Measurements from ENCODE around the gene DHODH. TPM values are rescaled to one million over a fixed set of nuclear protein-coding genes. Genes with fewer than 3 reads are reported as not detected.
A peak's percentile ranks its signal among the peaks of the same experiment; 100 is the strongest.

DHODH gene
- total and polyA plus RNA-seq, 2 of the 13 experiments (the other 11 are each of a cell fraction or from before 2014, with no cell fraction given), result 10.7 to 16.4 TPM

DNA sequence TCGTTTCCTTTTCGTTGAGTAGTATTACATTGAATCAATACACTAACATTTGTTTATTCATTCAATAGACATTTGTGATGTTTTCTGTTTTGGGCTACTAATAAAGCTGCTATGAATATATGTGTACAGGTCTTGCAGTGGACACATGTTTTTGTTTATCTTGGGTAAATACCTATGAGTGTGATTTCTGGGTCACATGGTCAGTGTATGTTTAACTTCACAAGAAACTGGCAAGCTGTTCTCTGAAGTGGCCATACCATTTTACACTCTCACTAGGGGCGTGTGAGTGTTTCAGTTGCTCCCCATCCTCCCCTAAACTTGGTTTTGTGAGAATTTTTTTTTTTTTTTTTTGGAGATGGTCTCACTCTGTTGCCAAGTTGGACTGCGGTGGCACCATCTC is 43.3 kb upstream of the DHODH start:
- WGBS (ENCODE audit: low lambda C conversion rate), result 40% methylated on average over 4 of the region's 4 CpGs
- no peaks in the 10 kb centered on the region; a peak in 1 of 5 replicates for H3K27me3 ChIP-seq (ENCODE audit: control insufficient read depth in 1 of 2, insufficient read depth in 2 of 2, low read length in 2 of 2)
- 0 out of 2 replicates have a peak overlapping the region, but pooled peaks have one; percentile 18 for H3K4me2 ChIP-seq (ENCODE audit: low read depth, low read length)
- no peak overlapping the region for H2AFZ ChIP-seq (ENCODE audit: low read length)
- ChIA-PET POLR2A (interaction anchor here (0.9 kb wide), 1 partner anchor 9 kb away, joined by 3 read pairs; no protein-coding TSS in a partner anchor), CTCF (ENCODE audit: low intra/inter-chr PET ratio, low total read pairs) (no interaction called here)
- no peak overlapping the region for H3K27ac ChIP-seq (ENCODE audit: extremely low read length, insufficient read depth, low read length)
- H3K9me3 ChIP-seq (ENCODE audit: low read length), result no peaks in the 10 kb centered on the region
- intact Hi-C loops (cut with micrococcal nuclease; ENCODE audit: unreplicated experiment), result no loop called here
- ATAC-seq, result peak; percentile 42; the same call in 2 of the 3 replicates
- BruUV-seq (replicated peaks), result no TSS peak
- H3K4me3 ChIP-seq (replicated peaks in 1 of 3; ENCODE audit: insufficient read depth in 1 of 3, low read depth in 2 of 3, low read length in 3 of 3), result no peak overlapping the region
- peak; percentile 24 for DNase-seq (ENCODE audit: low spot score)
- no peaks in the 10 kb centered on the region for H4K20me1 ChIP-seq (ENCODE audit: insufficient read depth, low read length)
- no peaks in the 10 kb centered on the region for H3K79me2 ChIP-seq (ENCODE audit: insufficient read depth, low read length)
- in situ Hi-C loops (cut with HindIII; ENCODE audit: extremely low pct_ligation_motif_present, low pct_unique_long_range_greater_than_20kb), result no loop called here
- no peak overlapping the region for H3K9ac ChIP-seq (ENCODE audit: insufficient read depth, low read depth, low read length)
- no peak for FAIRE-seq
- peaks cover 48% of the 10 kb centered on the region for H3K4me1 ChIP-seq (ENCODE audit: insufficient read depth, low read length)
- no peaks in the 10 kb centered on the region for H3K36me3 ChIP-seq (replicated peaks in 1 of 2; ENCODE audit: control insufficient read depth in 1 of 2, insufficient read depth in 2 of 2, low read length in 2 of 2)
- TF ChIP-seq ZSCAN30 (CRISPR knock-in tag; IDR thresholded peaks at IDR 0.05) (no peak), ASH2L (IDR thresholded peaks at IDR 0.05; ENCODE audit: insufficient read length, low read depth, low read length) (no peak), ZNF530 (CRISPR knock-in tag; IDR thresholded peaks at IDR 0.05; ENCODE audit: low read depth) (no peak), GATAD2A (CRISPR knock-in tag; IDR thresholded peaks at IDR 0.05) (0 out of 2 replicates have a peak, but pooled peaks have one; percentile 10), FOXP1 (IDR thresholded peaks at IDR 0.05) (peak; percentile 78), FOXP1 (CRISPR knock-in tag; IDR thresholded peaks at IDR 0.05) (peak; percentile 89), DNMT3B (CRISPR knock-in tag; conservative IDR thresholded peaks at IDR 0.05) (no peak), FOXO1 (CRISPR knock-in tag; IDR thresholded peaks at IDR 0.05) (no peak), FOXA1 (IDR thresholded peaks at IDR 0.05) (peak; percentile 42; the same call in 1 of the 2 replicates), FOXA1 (CRISPR knock-in tag; IDR thresholded peaks at IDR 0.05) (no peak), RAD51 (IDR thresholded peaks at IDR 0.05; ENCODE audit: borderline replicate concordance) (peak; percentile 21; the same call in 1 of the 2 replicates), BORCS8-MEF2B (CRISPR knock-in tag; IDR thresholded peaks at IDR 0.05) (no peak), ZNF672 (CRISPR knock-in tag; IDR thresholded peaks at IDR 0.05) (no peak), ZNF629 (CRISPR knock-in tag; conservative IDR thresholded peaks at IDR 0.05) (no peak)
- TF ChIP-seq, protein P1, sequence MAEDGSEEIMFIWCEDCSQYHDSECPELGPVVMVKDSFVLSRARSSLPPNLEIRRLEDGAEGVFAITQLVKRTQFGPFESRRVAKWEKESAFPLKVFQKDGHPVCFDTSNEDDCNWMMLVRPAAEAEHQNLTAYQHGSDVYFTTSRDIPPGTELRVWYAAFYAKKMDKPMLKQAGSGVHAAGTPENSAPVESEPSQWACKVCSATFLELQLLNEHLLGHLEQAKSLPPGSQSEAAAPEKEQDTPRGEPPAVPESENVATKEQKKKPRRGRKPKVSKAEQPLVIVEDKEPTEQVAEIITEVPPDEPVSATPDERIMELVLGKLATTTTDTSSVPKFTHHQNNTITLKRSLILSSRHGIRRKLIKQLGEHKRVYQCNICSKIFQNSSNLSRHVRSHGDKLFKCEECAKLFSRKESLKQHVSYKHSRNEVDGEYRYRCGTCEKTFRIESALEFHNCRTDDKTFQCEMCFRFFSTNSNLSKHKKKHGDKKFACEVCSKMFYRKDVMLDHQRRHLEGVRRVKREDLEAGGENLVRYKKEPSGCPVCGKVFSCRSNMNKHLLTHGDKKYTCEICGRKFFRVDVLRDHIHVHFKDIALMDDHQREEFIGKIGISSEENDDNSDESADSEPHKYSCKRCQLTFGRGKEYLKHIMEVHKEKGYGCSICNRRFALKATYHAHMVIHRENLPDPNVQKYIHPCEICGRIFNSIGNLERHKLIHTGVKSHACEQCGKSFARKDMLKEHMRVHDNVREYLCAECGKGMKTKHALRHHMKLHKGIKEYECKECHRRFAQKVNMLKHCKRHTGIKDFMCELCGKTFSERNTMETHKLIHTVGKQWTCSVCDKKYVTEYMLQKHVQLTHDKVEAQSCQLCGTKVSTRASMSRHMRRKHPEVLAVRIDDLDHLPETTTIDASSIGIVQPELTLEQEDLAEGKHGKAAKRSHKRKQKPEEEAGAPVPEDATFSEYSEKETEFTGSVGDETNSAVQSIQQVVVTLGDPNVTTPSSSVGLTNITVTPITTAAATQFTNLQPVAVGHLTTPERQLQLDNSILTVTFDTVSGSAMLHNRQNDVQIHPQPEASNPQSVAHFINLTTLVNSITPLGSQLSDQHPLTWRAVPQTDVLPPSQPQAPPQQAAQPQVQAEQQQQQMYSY (CRISPR knock-in tag; IDR thresholded peaks at IDR 0.05), result no peak
- TF ChIP-seq, protein P2, sequence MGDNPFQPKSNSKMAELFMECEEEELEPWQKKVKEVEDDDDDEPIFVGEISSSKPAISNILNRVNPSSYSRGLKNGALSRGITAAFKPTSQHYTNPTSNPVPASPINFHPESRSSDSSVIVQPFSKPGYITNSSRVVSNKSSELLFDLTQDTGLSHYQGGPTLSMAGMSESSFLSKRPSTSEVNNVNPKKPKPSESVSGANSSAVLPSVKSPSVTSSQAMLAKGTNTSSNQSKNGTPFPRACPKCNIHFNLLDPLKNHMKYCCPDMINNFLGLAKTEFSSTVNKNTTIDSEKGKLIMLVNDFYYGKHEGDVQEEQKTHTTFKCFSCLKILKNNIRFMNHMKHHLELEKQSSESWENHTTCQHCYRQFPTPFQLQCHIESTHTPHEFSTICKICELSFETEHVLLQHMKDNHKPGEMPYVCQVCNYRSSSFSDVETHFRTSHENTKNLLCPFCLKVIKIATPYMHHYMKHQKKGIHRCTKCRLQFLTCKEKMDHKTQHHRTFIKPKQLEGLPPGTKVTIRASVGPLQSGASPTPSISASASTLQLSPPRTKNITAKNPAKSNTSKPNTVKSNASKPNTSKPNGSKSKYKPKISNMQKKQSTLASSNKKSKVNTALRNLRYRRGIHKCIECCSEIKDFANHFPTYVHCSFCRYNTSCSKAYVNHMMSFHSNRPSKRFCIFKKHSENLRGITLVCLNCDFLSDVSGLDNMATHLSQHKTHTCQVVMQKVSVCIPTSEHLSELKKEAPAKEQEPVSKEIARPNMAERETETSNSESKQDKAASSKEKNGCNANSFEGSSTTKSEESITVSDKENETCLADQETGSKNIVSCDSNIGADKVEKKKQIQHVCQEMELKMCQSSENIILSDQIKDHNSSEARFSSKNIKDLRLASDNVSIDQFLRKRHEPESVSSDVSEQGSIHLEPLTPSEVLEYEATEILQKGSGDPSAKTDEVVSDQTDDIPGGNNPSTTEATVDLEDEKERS (CRISPR knock-in tag; IDR thresholded peaks at IDR 0.05), result no peak
- TF ChIP-seq, protein P3, sequence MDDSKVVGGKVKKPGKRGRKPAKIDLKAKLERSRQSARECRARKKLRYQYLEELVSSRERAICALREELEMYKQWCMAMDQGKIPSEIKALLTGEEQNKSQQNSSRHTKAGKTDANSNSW (CRISPR knock-in tag; IDR thresholded peaks at IDR 0.05; ENCODE audit: borderline replicate concordance), result no peak
